Activated T-cell treated with anti-CD3 and anti-CD28 coated beads, Interleukin-2, amount 50 U/mL, for 4 hours (primary cell): ENCODE measurements around the gene DNAJC19. TPM values are rescaled to one million over a fixed set of nuclear protein-coding genes. Genes with fewer than 3 reads are reported as not detected.
"Not testable (repeated sequence)": the region's sequence is repeated elsewhere in the genome, so short reads cannot be mapped to it uniquely, and the experiment has no call there.

ENCODE experiments used
- ATAC-seq, 2 donors: fragments of 200-7000 bp; cut with Tn5 transposase; one replicate each; pipeline ENCODE4 v1.10.0; 2021
- DNase-seq: peaks from one replicate; pipeline ENCODE4 v3.0.0-alpha.2; 2020
- H3K27me3 Mint-ChIP-seq: one replicate; pipeline ENCODE4 v1.8.0; 2021; ENCODE audit warnings: low read depth, mixed read lengths
- H3K36me3 Mint-ChIP-seq: one replicate; pipeline ENCODE4 v1.8.0; 2022; ENCODE audit warnings: mixed read lengths; ENCODE audit not compliant: insufficient read depth
- H3K4me1 Mint-ChIP-seq: one replicate; pipeline ENCODE4 v1.8.0; 2021; ENCODE audit warnings: low read depth, mixed read lengths
- H3K4me3 Mint-ChIP-seq: one replicate; pipeline ENCODE4 v1.8.0; 2021; ENCODE audit warnings: mild to moderate bottlenecking, moderate library complexity, mixed read lengths
- H3K9me3 Mint-ChIP-seq: one replicate; pipeline ENCODE4 v1.8.0; 2021; ENCODE audit warnings: mixed read lengths
- total RNA-seq, 3 donors: library from RNA; stranded (reverse); gene quantifications; one replicate each; pipeline ENCODE4 v1.2.1, GENCODE V29; 2021

The DNAJC19 gene
- 10 to 100 TPM; 65.3 to 82.5 (median 69.6) TPM for total RNA-seq

GRCh38 chr3:180989291-180990163 lies at the start of gene DNAJC19:
DNAJC19 (minus strand) TSS chr3:180989736; CDS start chr3:180989602, 134 bp downstream.
- H3K36me3 Mint-ChIP-seq: peaks cover 16% of the 10 kb centered on the region
- no peaks in the 10 kb centered on the region for H3K27me3 Mint-ChIP-seq
- H3K9me3 Mint-ChIP-seq: no peaks in the 10 kb centered on the region
- H3K4me3 Mint-ChIP-seq: peak within 1 kb of the TSS; percentile 90
- peak; percentile 81 for DNase-seq
- peak; percentile 96 for ATAC-seq
- peaks cover 26% of the 10 kb centered on the region for H3K4me1 Mint-ChIP-seq

GRCh38 chr3:181030948-181031347 lies 41.4 kb upstream of the DNAJC19 start:
- DNase-seq (no peak), ATAC-seq (no peak)
- no peaks in the 10 kb centered on the region for H3K4me1 Mint-ChIP-seq
- H3K4me3 Mint-ChIP-seq: no peak overlapping the region
- peaks cover 8% of the 10 kb centered on the region for H3K9me3 Mint-ChIP-seq
- H3K27me3 Mint-ChIP-seq: no peaks in the 10 kb centered on the region
- H3K36me3 Mint-ChIP-seq: no peaks in the 10 kb centered on the region

- H3K9me3 Mint-ChIP-seq: peaks cover 8% of the 10 kb centered on the region
- no peak overlapping the region for H3K4me3 Mint-ChIP-seq
- no peaks in the 10 kb centered on the region for H3K36me3 Mint-ChIP-seq
- no peak for ATAC-seq
- no peaks in the 10 kb centered on the region for H3K4me1 Mint-ChIP-seq
- H3K27me3 Mint-ChIP-seq: no peaks in the 10 kb centered on the region
- no peak for DNase-seq
Measured at GRCh38 chr3:181025204-181025603, 35.7 kb upstream of the DNAJC19 start.

- no peak for DNase-seq
- Mint-ChIP-seq H3K27me3 (peaks cover 9% of the 10 kb centered on the region), H3K36me3 (no peaks in the 10 kb centered on the region), H3K4me3 (no peak overlapping the region), H3K9me3 (no peaks in the 10 kb centered on the region), H3K4me1 (no peaks in the 10 kb centered on the region)
- no peak for ATAC-seq
Measured at GRCh38 chr3:181017690-181018089, 28.2 kb upstream of the DNAJC19 start.

DNA sequence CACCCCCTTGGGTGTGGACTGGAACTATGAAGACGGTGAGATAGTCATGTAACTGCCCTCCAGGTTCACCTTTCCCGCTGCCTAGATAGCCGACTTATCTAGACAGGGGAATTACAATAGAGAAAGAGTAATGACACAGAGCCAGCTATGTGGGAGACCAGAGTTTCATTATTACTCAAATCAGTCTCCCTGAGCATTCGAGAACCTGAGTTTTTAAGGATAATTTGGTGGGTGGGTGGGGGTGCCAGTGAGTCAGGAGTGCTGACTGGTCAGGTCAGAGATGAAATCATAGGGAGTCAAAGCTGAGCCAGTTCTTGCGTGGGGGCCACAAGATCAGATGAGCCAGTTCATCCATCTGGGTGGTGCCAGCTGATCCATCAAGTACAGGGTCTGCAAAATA lies 19.7 kb upstream of the DNAJC19 start:
- Mint-ChIP-seq H3K36me3 (no peaks in the 10 kb centered on the region), H3K27me3 (peaks cover 2% of the 10 kb centered on the region), H3K4me3 (no peak overlapping the region), H3K4me1 (peaks cover 3% of the 10 kb centered on the region), H3K9me3 (no peaks in the 10 kb centered on the region)
- ATAC-seq: peak; percentile 65 to 74
- DNase-seq: no peak

DNA sequence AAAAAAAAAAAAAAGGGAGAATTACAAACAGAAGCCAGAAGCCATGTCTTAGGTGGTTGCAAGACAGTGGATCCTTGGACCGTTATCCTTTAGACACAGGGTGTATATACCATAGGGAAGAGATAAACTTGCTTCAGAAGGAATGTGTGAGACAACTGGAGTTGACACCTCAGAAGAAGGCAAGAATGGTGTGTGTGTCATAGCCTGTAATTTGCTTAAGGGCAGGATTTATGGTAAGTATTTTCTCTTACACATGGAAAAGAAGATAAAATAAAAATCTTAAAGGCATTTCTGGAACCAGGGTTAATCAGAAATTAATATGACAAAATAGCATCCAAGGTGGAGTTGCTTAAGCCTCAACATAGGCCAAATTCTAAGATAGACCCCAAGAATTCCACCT lies 19.3 kb upstream of the DNAJC19 start:
- H3K27me3 Mint-ChIP-seq: no peaks in the 10 kb centered on the region
- no peaks in the 10 kb centered on the region for H3K36me3 Mint-ChIP-seq
- peaks cover 3% of the 10 kb centered on the region for H3K4me1 Mint-ChIP-seq
- no peak for DNase-seq
- no peak for ATAC-seq
- no peak overlapping the region for H3K4me3 Mint-ChIP-seq
- no peaks in the 10 kb centered on the region for H3K9me3 Mint-ChIP-seq

GRCh38 chr3:181007262-181007661 lies 17.7 kb upstream of the DNAJC19 start:
- Mint-ChIP-seq H3K27me3 (peaks cover 2% of the 10 kb centered on the region), H3K36me3 (no peaks in the 10 kb centered on the region), H3K9me3 (peaks cover 9% of the 10 kb centered on the region), H3K4me3 (no peak overlapping the region), H3K4me1 (peaks cover 3% of the 10 kb centered on the region)
- DNase-seq (no peak), ATAC-seq (no peak)

GRCh38 chr3:181006541-181006940 lies 17.0 kb upstream of the DNAJC19 start:
- no peak overlapping the region for H3K4me3 Mint-ChIP-seq
- peaks cover 3% of the 10 kb centered on the region for H3K27me3 Mint-ChIP-seq
- DNase-seq: no peak
- no peaks in the 10 kb centered on the region for H3K36me3 Mint-ChIP-seq
- peaks cover 3% of the 10 kb centered on the region for H3K4me1 Mint-ChIP-seq
- H3K9me3 Mint-ChIP-seq: peaks cover 17% of the 10 kb centered on the region
- ATAC-seq: no peak

- not testable (repeated sequence) for H3K4me3 Mint-ChIP-seq, DNase-seq, H3K4me1 Mint-ChIP-seq, H3K36me3 Mint-ChIP-seq, ATAC-seq, H3K27me3 Mint-ChIP-seq
- H3K9me3 Mint-ChIP-seq: peaks cover 29% of the 10 kb centered on the region
Measured at GRCh38 chr3:181003469-181003868, 13.9 kb upstream of the DNAJC19 start.

DNA sequence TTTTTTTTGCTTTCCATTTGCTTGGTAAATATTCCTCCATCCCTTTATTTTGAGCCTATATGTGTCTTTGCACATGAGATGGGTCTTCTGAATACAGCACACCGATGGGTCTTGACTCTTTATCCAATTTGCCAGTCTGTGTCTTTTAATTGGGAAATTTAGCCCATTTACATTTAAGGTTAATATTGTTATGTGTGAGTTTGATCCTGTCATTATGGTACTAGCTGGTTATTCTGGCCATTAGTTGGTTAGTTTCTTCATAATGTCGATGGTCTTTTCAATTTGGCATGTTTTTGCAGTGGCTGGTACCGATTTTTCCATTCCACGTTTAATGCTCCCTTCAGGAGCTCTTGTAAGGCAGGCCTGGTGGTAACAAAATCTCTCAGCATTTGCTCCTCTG lies 12.8 kb upstream of the DNAJC19 start:
- not testable (repeated sequence) for H3K36me3 Mint-ChIP-seq, H3K4me1 Mint-ChIP-seq, ATAC-seq, H3K27me3 Mint-ChIP-seq, H3K4me3 Mint-ChIP-seq, DNase-seq
- H3K9me3 Mint-ChIP-seq: peaks cover 29% of the 10 kb centered on the region

GRCh38 chr3:180996415-180996932 lies 6.9 kb upstream of the DNAJC19 start:
- peaks cover 11% of the 10 kb centered on the region for H3K9me3 Mint-ChIP-seq
- ATAC-seq (no peak), DNase-seq (no peak)
- no peak overlapping the region for H3K4me3 Mint-ChIP-seq
- H3K27me3 Mint-ChIP-seq: peaks cover 6% of the 10 kb centered on the region
- H3K36me3 Mint-ChIP-seq: peaks cover 6% of the 10 kb centered on the region
- no peaks in the 10 kb centered on the region for H3K4me1 Mint-ChIP-seq

DNA sequence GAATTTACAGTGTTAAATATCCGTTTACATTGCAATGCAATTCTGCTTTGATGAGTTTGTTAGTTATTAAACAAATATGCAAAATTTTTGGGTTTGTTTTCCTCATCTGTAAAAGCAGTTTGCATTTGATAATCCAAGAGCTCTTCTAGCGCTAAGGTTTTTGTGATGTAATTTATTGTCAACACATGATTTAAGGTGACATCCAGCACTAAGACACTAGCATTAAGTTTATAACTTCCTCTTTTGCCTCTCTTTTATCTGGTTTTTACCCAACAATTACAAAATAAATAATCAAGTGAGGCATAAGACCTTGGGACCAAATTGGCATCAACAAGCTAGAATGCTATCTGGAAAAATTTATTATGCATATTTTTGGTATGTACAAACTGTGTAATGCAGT lies 969 bp upstream of the DNAJC19 start:
- DNase-seq (no peak), ATAC-seq (no peak)
- Mint-ChIP-seq H3K4me1 (peaks cover 24% of the 10 kb centered on the region), H3K4me3 (peak overlapping the region; percentile 90), H3K9me3 (no peaks in the 10 kb centered on the region), H3K36me3 (peaks cover 9% of the 10 kb centered on the region), H3K27me3 (no peaks in the 10 kb centered on the region)

GRCh38 chr3:180987344-180987743 lies 2.2 kb downstream of the DNAJC19 start:
- Mint-ChIP-seq H3K36me3 (peaks cover 23% of the 10 kb centered on the region), H3K27me3 (no peaks in the 10 kb centered on the region), H3K9me3 (no peaks in the 10 kb centered on the region), H3K4me1 (peaks cover 26% of the 10 kb centered on the region), H3K4me3 (peak overlapping the region; percentile 48)
- DNase-seq (no peak), ATAC-seq (no peak)

GRCh38 chr3:180986366-180986765 lies 3.2 kb downstream of the DNAJC19 start:
- not testable (repeated sequence) for H3K4me3 Mint-ChIP-seq, DNase-seq, H3K27me3 Mint-ChIP-seq, H3K9me3 Mint-ChIP-seq, ATAC-seq
- H3K4me1 Mint-ChIP-seq: peaks cover 25% of the 10 kb centered on the region
- peaks cover 26% of the 10 kb centered on the region for H3K36me3 Mint-ChIP-seq

GRCh38 chr3:180983136-180983535 lies 6.4 kb downstream of the DNAJC19 start:
- no peaks in the 10 kb centered on the region for H3K9me3 Mint-ChIP-seq
- ATAC-seq (no peak), DNase-seq (no peak)
- peaks cover 13% of the 10 kb centered on the region for H3K4me1 Mint-ChIP-seq
- peaks cover 30% of the 10 kb centered on the region for H3K36me3 Mint-ChIP-seq
- H3K4me3 Mint-ChIP-seq: no peak overlapping the region
- no peaks in the 10 kb centered on the region for H3K27me3 Mint-ChIP-seq
